GM21515 (cell line): ENCODE results near the gene BOC.
A peak's percentile ranks its signal among the peaks of the same experiment; 100 is the strongest.

Experiments used
- ATAC-seq: cut with Tn5 transposase; IDR thresholded peaks from one replicate; pipeline ENCODE4 v1.9.1; 2021; ENCODE audit not compliant: unreplicated experiment

Gene BOC

DNA sequence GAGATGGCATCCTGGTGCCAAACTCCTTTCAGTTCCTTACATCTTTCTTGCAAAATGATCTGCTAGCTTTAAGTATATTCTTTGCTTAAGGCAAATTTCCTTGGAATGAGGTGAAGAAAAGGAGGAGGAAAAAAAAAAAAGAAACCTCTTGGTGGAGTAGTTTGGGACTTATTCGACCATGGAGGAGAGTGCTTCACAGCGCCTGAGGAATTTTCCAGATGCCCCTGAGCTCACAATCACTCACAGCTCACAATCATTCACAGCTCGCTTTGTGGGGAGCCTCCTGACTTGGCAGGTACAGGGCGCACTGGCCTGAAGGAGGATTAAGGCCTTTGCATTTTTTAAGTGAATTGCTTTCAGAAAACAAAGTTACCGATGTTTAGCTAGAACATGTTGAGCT lies 53.9 kb downstream of the BOC start:
- ATAC-seq: no peak

- no peak for ATAC-seq
Measured at GRCh38 chr3:113266738-113267137, 55.4 kb downstream of the BOC start.

GRCh38 chr3:113268311-113268710 lies 57.0 kb downstream of the BOC start:
- no peak for ATAC-seq

DNA sequence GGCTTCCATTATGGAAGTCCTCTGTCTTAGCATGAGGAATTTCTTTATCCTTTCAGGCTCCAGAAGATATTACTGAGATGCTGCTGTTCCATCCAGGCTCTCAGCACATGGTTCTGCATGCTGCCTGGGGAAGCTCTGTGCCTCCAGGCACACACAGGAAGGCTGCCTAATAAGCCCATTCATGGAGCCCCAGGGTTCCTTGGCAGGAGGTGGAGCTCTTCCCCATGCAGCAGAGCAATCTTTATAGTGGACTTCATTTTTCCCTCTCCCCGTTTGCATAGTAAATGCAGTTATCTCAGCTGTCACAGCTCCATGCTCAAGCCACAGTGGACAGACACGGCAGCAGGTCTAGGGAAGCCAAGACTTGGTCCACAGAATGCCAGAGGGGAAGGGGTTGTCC lies 57.6 kb downstream of the BOC start:
- no peak for ATAC-seq

DNA sequence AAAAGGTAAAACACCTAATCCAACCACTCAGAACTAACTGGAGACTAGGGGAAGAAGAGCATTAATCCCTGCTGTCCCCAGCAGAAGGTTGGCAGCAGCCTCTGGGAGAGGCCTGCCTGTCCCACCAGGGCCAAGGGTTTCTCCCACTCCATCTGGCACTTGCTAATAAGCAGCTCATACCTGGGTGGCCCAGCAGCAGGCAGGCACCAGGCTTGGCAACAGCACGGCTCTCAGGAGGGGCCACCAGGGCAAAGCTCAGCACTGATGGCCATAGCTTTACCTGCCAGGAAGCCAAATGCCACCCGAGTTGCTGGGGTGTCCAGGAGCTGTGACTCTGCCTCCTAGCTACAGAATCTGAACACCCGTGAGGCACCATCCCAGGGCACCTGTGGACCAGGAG lies 58.3 kb downstream of the BOC start:
- ATAC-seq: no peak

- ATAC-seq: no peak
Measured at GRCh38 chr3:113270068-113270467, 58.7 kb downstream of the BOC start.

- ATAC-seq: no peak
Measured at GRCh38 chr3:113270786-113271185, 59.4 kb downstream of the BOC start.

GRCh38 chr3:113271189-113271588 lies 59.8 kb downstream of the BOC start:
- ATAC-seq: no peak

DNA sequence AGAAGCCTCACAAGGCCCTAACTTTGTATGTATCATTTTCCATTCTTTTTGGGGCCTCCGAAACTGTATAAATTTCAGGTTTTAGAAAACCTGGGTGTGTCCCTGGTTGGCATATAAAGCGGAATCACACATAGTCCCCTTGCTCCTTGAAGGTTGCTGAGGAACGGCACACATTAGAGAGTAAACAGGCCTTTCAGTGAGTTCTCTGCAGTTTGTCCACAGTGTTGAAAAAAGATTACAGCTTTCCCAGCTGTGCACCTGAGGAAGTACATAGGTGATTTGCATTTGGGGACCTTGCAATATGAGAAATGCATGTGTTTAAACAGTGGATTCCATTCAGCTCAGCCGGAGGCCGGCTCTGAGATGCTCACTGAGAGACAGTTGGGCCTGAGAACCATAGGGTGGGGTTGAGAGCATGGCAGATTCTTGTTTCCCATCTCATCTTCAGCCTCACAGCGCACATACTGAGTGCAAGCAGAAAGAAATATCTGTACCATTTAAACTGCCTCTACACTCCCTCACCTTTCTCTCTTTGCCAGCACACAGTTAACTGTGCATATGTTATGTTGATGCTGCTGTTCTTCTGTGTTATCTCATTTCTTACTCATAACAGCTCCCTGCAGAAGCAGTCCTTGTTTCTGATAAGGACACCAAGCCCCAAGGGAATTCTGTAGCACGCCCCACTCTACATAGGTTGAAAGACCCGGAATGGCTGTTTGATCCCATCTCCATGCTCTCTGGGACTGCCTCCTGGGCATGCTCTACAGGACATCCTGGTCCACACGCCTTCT lies 60.4 kb downstream of the BOC start:
- ATAC-seq: no peak

DNA sequence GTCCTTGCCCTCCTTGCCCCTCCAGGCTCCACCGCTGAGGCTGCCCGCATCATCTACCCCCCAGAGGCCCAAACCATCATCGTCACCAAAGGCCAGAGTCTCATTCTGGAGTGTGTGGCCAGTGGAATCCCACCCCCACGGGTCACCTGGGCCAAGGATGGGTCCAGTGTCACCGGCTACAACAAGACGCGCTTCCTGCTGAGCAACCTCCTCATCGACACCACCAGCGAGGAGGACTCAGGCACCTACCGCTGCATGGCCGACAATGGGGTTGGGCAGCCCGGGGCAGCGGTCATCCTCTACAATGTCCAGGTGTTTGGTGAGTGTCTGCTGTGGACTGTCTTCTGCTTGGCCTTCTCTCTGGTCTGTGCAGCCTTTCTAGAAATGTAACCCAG lies 61.0 kb downstream of the BOC start:
- ATAC-seq: no peak

- no peak for ATAC-seq
Measured at GRCh38 chr3:113273011-113273410, 61.7 kb downstream of the BOC start.

GRCh38 chr3:113273604-113274378 lies 62.4 kb downstream of the BOC start:
- no peak for ATAC-seq

- ATAC-seq: no peak
Measured at GRCh38 chr3:113274425-113275257, 63.3 kb downstream of the BOC start.

GRCh38 chr3:113275258-113275556 lies 63.9 kb downstream of the BOC start:
- no peak for ATAC-seq

DNA sequence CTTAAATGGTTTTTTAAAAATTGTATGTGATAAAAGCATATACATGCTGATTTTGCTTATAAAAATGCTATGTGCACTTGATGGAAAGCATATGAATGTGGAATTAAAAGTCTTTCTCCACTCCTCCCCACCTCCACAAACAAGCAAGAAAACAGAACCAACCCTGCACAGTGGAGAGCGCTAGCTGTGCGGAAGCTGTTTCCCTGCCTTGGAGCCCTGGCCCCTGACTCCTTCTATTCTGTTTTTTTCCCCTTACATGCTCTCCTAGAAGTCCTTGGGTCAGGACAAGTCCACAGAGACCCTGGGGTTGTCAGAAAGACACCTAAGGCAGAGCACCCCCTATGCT lies 64.2 kb downstream of the BOC start:
- no peak for ATAC-seq

DNA sequence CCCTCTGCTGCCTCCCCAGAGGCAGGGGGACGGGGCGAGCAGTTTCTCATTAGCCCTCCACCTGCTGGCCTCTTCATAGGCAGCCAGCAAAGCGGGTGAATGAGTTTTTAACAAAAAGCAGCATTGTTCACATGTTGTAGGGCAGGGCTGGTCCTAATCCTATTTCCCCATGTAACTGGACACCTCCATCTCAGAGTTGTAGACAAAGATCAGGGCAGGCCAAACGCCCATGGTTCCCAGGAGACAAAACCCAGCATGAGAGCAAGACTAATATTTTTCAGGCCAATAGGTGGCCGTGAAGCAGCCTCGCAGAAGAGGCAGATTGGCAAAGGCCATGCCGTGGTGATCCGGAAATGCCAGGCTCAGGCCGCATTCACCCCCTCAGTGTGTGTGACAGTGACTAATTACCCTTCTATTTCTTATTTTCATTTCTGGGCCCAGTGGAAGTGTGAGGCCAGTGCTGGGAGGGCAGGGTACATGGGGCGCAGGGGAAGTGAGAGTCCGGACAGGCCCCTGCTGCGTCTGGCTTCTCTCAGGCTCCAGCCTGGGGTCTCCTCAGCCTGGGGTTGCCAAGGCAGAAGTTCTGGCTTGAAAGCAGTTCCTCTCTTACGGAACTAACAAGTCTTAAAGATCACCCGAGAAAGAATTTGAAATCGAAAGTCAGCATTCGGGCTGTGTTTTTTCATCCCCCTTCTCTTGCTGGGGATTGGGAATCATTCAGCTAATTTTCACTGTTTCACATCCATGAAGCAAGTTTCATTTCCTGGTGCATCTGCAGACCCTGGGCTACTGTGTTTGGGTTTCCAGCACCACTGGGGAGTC lies 64.8 kb downstream of the BOC start:
- peak; percentile 68 for ATAC-seq

DNA sequence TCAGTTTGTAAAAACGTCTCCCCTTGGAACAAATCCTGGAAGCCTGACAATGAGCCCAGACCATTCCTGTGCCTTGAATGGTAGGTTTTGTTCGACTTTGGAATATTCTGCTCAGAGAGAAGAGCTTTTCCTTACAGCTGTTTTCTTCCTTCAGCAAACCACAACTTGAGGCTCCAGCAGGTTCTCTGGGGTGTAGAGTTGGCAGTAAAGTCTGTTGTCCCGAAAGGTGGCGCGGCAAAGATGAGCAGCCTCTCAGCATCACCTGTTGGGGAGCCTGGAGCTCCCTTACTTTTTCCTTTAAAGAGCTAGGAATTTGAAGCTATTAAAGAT lies 65.4 kb downstream of the BOC start:
- no peak for ATAC-seq

DNA sequence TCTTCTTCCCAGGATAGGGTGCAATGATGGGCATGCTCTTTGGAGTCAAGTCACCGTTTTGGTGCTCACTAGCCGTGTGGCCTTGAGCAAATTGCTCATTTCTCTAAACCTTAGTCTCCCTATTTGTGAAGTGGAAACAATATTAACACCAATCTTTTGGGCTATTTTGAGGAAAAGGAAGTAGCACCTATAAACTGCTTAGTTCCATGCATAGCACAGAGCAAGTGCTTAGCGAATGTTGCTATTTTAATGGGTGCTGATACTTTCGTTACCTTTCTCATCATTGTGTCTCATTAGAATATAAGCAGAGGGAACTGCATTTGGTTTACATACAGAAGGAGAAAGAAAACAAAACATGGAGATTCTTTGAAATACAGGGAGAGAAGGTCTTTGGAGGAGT lies 66.1 kb downstream of the BOC start:
- ATAC-seq: no peak

DNA sequence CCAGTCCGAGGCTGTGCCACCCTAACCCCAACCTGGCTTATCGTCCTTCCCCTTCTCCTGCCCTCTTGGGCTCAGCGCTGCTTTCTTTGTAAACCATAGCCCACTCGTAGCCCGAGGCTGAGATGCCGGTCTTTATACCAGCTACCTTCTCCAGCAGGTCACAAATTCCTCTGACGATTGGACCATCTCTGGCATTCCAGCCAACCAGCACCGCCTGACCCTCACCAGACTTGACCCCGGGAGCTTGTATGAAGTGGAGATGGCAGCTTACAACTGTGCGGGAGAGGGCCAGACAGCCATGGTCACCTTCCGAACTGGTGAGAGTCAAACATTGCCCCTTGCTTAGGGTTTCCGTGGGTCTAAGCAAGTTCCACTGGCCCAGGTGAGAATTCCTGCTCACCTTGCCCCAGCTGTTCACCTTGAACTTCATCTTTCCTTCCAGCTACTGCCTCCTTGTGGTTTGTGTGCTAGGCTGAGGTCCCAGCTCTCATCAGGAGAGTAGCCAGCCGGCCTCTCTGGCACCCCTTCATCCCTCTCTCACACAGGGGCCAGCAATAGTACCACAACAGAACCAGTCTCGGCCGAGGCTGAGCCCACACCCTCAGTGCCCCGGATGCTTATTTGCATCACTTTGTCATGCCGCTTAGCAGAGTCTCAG lies 66.7 kb downstream of the BOC start:
- ATAC-seq: no peak

GRCh38 chr3:113278599-113278955 lies 67.2 kb downstream of the BOC start:
- no peak for ATAC-seq

GRCh38 chr3:113279686-113280085 lies 68.3 kb downstream of the BOC start:
- ATAC-seq: no peak
